Neuronal stem cell (in vitro differentiated cells): ENCODE measurements around the gene UBXN7.
"Not testable (repeated sequence)": the region's sequence is repeated elsewhere in the genome, so short reads cannot be mapped to it uniquely, and the experiment has no call there.

Experiments used
- DNase-seq: peaks from one replicate; pipeline ENCODE4 v3.0.0-alpha.2; 2013; ENCODE audit warnings: low spot score
- H2AFZ ChIP-seq: one replicate; pipeline ENCODE4 v1.6.1; 2013; ENCODE audit warnings: mild to moderate bottlenecking, low read length, inconsistent platforms
- H2AK5ac ChIP-seq: 2 replicates; pipeline ENCODE4 v1.6.1; 2013; ENCODE audit warnings: low read depth, mild to moderate bottlenecking, inconsistent platforms, low read length, moderate library complexity, mixed read lengths
- H2BK120ac ChIP-seq: 2 replicates; pipeline ENCODE4 v1.6.1; 2013; ENCODE audit warnings: low read depth, mild to moderate bottlenecking, inconsistent platforms, low read length, moderate library complexity, mixed read lengths
- H2BK12ac ChIP-seq: one replicate; pipeline ENCODE4 v1.6.1; 2013; ENCODE audit warnings: low read length, inconsistent platforms
- H2BK15ac ChIP-seq: 2 replicates; pipeline ENCODE4 v1.6.1; 2013; ENCODE audit warnings: mild to moderate bottlenecking, low read length, inconsistent platforms, mixed read lengths
- H2BK5ac ChIP-seq: one replicate; pipeline ENCODE4 v1.6.1; 2013; ENCODE audit warnings: inconsistent platforms, mild to moderate bottlenecking, low read length, moderate library complexity
- H3K14ac ChIP-seq: one replicate; pipeline ENCODE4 v1.6.1; 2013; ENCODE audit warnings: low read length, inconsistent platforms
- H3K18ac ChIP-seq: 2 replicates; pipeline ENCODE4 v1.6.1; 2013; ENCODE audit warnings: low read length, inconsistent platforms
- H3K23ac ChIP-seq: 2 replicates; pipeline ENCODE4 v1.6.1; 2013; ENCODE audit warnings: low read depth, mild to moderate bottlenecking, mixed read lengths, low read length, inconsistent platforms; ENCODE audit not compliant: poor library complexity
- H3K27ac ChIP-seq: replicated peaks from 3 replicates; pipeline ENCODE4 v1.5.1; 2013; ENCODE audit warnings: low read length, inconsistent platforms
- H3K27me3 ChIP-seq, 3 experiments: 2 replicates each; pipeline ENCODE4 v1.6.1; 2013; ENCODE audit warnings: low read length in 3 of 3, mild to moderate bottlenecking in 2 of 3, inconsistent platforms in 1 of 3, low read depth in 1 of 3, mixed read lengths in 1 of 3, moderate library complexity in 1 of 3; ENCODE audit not compliant: control insufficient read depth in 3 of 3, insufficient read depth in 3 of 3
- H3K36me3 ChIP-seq, 2 donors: replicated peaks in 1 of 2; 2 replicates each; pipeline ENCODE4 v1.6.1; 2013; ENCODE audit warnings: low read length in 2 of 2; ENCODE audit not compliant: control insufficient read depth in 2 of 2, insufficient read depth in 2 of 2
- H3K4ac ChIP-seq: 2 replicates; pipeline ENCODE4 v1.6.1; 2013; ENCODE audit warnings: inconsistent platforms, mild to moderate bottlenecking, low read length, moderate library complexity
- H3K4me1 ChIP-seq, 2 donors: 1 replicate in 1 of 2; 2 replicates in 1 of 2; pipeline ENCODE4 v1.6.1; 2013; ENCODE audit warnings: low read length in 2 of 2, low read depth in 1 of 2; ENCODE audit not compliant: control insufficient read depth in 2 of 2, insufficient read depth in 1 of 2
- H3K4me2 ChIP-seq: one replicate; pipeline ENCODE4 v1.6.1; 2013; ENCODE audit warnings: mild to moderate bottlenecking, low read length, inconsistent platforms; ENCODE audit not compliant: insufficient read depth, poor library complexity, severe bottlenecking
- H3K4me3 ChIP-seq, 2 donors: 2 replicates each; pipeline ENCODE4 v1.5.1; 2013; ENCODE audit warnings: low read length in 2 of 2, mild to moderate bottlenecking in 2 of 2, inconsistent platforms in 1 of 2, moderate library complexity in 1 of 2
- H3K79me1 ChIP-seq: one replicate; pipeline ENCODE4 v1.6.1; 2013; ENCODE audit warnings: low read depth, mild to moderate bottlenecking, inconsistent platforms, low read length, moderate library complexity
- H3K9ac ChIP-seq: one replicate; pipeline ENCODE4 v1.6.1; 2013; ENCODE audit warnings: mild to moderate bottlenecking, low read depth, low read length, inconsistent platforms; ENCODE audit not compliant: poor library complexity
- H3K9me3 ChIP-seq, 2 donors: replicated peaks in 1 of 2; 2 replicates each; pipeline versions ENCODE3 to v1.6.1; 2013; ENCODE audit warnings: low read length in 2 of 2, mild to moderate bottlenecking in 2 of 2, inconsistent platforms in 1 of 2, low read depth in 1 of 2, mixed read lengths in 1 of 2, moderate library complexity in 1 of 2; ENCODE audit not compliant: control insufficient read depth in 2 of 2, insufficient read depth in 1 of 2
- H4K8ac ChIP-seq: one replicate; pipeline ENCODE4 v1.6.1; 2013; ENCODE audit warnings: low read depth, mild to moderate bottlenecking, inconsistent platforms, low read length, moderate library complexity
- H4K91ac ChIP-seq: one replicate; pipeline ENCODE4 v1.6.1; 2013; ENCODE audit warnings: low read length, low read depth, mild to moderate bottlenecking, inconsistent platforms; ENCODE audit not compliant: poor library complexity
- WGBS, 2 donors: extraction: QIAGEN DNeasy Blood & Tissue Kit; methylation state at CpG; one replicate each; pipeline ENCODE4 v1.1.7; 2013; ENCODE audit warnings: missing lambda C conversion rate in 2 of 2, mixed read lengths in 1 of 2; ENCODE audit not compliant: insufficient read length in 2 of 2, insufficient replicate concordance in 1 of 2; ENCODE audit errors: extremely low coverage in 2 of 2; 5-methylcytosine and 5-hydroxymethylcytosine counted together

UBXN7 gene

DNA sequence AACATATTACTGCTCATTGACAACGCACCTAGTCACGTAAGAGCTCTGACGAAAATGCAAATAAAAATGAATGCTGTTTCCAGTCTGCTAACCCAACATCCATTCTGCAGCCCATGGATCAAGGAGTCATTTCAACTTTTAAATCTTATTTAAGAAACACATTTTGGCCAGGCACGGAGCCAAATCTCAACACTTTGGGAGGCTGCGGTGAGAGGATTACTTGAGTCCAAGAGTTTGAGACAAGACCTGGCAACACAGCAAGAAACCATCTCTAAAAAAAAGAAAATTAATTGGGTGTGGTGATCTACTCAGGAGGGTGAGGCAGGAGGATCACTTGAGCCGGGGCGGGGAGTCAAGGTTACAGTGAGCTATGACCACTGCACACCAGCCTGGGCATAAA, 71.6 kb downstream of the UBXN7 start:
- Histone ChIP-seq H3K23ac (no peak overlapping the region), H2BK12ac (no peak overlapping the region), H3K27me3 (no peaks in the 10 kb centered on the region), H3K79me1 (no peaks in the 10 kb centered on the region), H3K9ac (no peak overlapping the region), H2AK5ac (no peak overlapping the region), H2BK15ac (no peak overlapping the region), H3K4me3 (no peak overlapping the region), H3K4me1 (no peaks in the 10 kb centered on the region), H3K4ac (no peak overlapping the region), H3K9me3 (no peaks in the 10 kb centered on the region), H2BK5ac (no peak overlapping the region), H3K36me3 (peaks cover 28 to 97% of the 10 kb centered on the region in 2 donors), H3K4me2 (no peak overlapping the region), H3K27ac (no peak overlapping the region), H2AFZ (no peak overlapping the region), H4K8ac (no peak overlapping the region), H4K91ac (no peak overlapping the region), H3K18ac (no peak overlapping the region), H2BK120ac (no peak overlapping the region), H3K14ac (no peak overlapping the region)
- DNase-seq = no peak
- WGBS, 2 donors = no CpG with 5 or more reads among the region's 7 CpGs

DNA sequence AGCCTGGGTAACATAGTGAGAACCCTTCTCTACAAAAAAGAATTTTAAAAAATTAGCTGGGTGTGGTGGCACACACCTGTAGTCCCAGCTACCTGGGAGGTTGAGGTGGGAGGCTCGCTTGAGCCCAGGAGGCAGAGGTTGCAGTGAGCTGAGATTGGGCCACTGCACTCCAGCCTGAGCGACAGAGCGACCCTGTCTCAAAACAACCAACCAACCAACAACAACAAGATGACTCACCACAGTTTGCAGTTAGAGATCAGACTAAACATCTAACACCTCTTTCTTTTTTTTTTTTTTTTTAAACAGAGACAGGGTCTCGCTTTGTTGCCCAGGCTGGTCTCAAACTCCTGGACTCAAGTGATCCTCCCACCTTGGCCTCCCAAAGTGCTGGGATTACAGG, 73.7 kb downstream of the UBXN7 start:
- not testable (repeated sequence) for H3K4me1 ChIP-seq, H4K91ac ChIP-seq, H3K4me2 ChIP-seq, H4K8ac ChIP-seq, H3K27me3 ChIP-seq, DNase-seq, H2BK12ac ChIP-seq, H2BK5ac ChIP-seq, H3K79me1 ChIP-seq, H2BK120ac ChIP-seq, H3K4me3 ChIP-seq, H3K27ac ChIP-seq, H3K14ac ChIP-seq, H3K9ac ChIP-seq, H2AFZ ChIP-seq, H3K9me3 ChIP-seq, H2BK15ac ChIP-seq, H3K4ac ChIP-seq, H3K18ac ChIP-seq, H2AK5ac ChIP-seq, H3K23ac ChIP-seq
- peaks cover 29 to 97% of the 10 kb centered on the region in 2 donors for H3K36me3 ChIP-seq
- WGBS, 2 donors = no CpG with 5 or more reads among the region's 4 CpGs

DNA sequence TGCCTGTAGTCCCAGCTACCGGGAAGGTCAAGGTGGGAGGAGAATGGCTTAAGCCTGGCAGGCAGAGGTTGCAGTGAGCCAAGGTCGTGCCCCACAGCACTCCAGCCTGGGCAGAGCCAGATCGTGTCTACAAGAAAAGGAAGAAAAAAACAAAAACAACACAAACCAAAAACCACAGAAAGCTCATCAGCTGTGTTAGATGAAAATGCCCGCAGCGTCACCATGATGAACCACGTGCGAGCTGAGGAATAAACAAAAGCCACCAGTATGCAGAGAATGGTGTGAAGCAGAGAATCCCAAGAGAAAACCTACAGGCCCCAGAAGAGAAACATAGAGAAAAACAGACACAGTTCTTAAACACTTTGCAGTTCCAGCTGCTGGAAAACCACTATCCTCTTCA, 74.3 kb downstream of the UBXN7 start:
- Histone ChIP-seq H3K4me1 (no peaks in the 10 kb centered on the region), H3K79me1 (no peaks in the 10 kb centered on the region), H3K4ac (no peak overlapping the region), H3K18ac (no peak overlapping the region), H2AK5ac (no peak overlapping the region), H3K14ac (no peak overlapping the region), H2AFZ (no peak overlapping the region), H4K91ac (no peak overlapping the region), H3K4me3 (no peak overlapping the region), H2BK15ac (no peak overlapping the region), H3K23ac (no peak overlapping the region), H2BK12ac (no peak overlapping the region), H2BK5ac (no peak overlapping the region), H2BK120ac (no peak overlapping the region), H3K27me3 (no peaks in the 10 kb centered on the region), H3K27ac (no peak overlapping the region), H4K8ac (no peak overlapping the region), H3K36me3 (peaks cover 27 to 98% of the 10 kb centered on the region in 2 donors), H3K9ac (no peak overlapping the region), H3K4me2 (no peak overlapping the region), H3K9me3 (no peaks in the 10 kb centered on the region)
- no peak for DNase-seq
- no CpG with 5 or more reads among the region's 7 CpGs for WGBS, 2 donors

DNA sequence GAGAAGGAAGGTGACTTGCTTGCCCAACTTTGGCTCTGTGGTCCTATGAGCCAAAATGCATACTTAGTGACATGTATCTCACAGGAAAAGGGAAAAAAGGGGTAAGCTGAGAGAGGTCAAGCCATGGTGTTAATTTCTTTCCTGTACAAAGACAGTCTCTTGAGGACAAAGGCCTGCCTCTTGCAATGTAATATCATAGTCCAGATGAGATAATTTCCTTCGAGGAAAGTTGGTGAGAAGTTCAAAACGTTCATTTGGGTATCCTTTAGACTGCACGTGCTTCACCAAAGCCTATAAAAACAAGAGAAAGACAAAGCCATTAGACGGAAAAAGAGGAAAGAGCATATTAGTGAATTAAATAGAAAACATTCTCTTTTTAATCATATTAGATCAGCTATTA, 75.7 kb downstream of the UBXN7 start:
- Histone ChIP-seq H2BK120ac (no peak overlapping the region), H3K4me1 (no peaks in the 10 kb centered on the region), H3K79me1 (no peaks in the 10 kb centered on the region), H3K9ac (no peak overlapping the region), H2AK5ac (no peak overlapping the region), H3K27me3 (no peaks in the 10 kb centered on the region), H3K23ac (no peak overlapping the region), H3K4ac (no peak overlapping the region), H3K4me3 (no peak overlapping the region), H2BK15ac (no peak overlapping the region), H3K4me2 (no peak overlapping the region), H3K9me3 (no peaks in the 10 kb centered on the region), H3K14ac (no peak overlapping the region), H2BK5ac (no peak overlapping the region), H3K27ac (no peak overlapping the region), H2AFZ (no peak overlapping the region), H4K8ac (no peak overlapping the region), H2BK12ac (no peak overlapping the region), H3K18ac (no peak overlapping the region), H3K36me3 (peaks cover 21 to 92% of the 10 kb centered on the region in 2 donors), H4K91ac (no peak overlapping the region)
- no CpG with 5 or more reads among the region's 4 CpGs for WGBS, 2 donors
- no peak for DNase-seq
